H1 (cell line): ENCODE data around the gene PTCH1. TPM values are rescaled to one million over a fixed set of nuclear protein-coding genes. Genes with fewer than 3 reads are reported as not detected.

Source experiments
- EP300 ChIP-seq, 2 experiments: IDR thresholded peaks; 1 replicate in 1 of 2; 2 replicates in 1 of 2; pipeline ENCODE4 v1.6.1; 2011 to 2012; ENCODE audit warnings: low read depth in 2 of 2, low read length in 2 of 2, mild to moderate bottlenecking in 2 of 2, borderline replicate concordance in 1 of 2, inconsistent platforms in 1 of 2, moderate library complexity in 1 of 2
- polyA plus RNA-seq, 7 experiments: library from polyadenylated mRNA; depleted of rRNA in 3 of 7; stranded (reverse) in 5 of 7; unstranded in 2 of 7; fragments of >200 nt in 5 of 7; fragments of 200-250 nt in 2 of 7; gene quantifications; 1 replicate in 5 of 7; 2 replicates in 1 of 7; 4 replicates in 1 of 7; pipeline versions ENCODE4 v1.2.1 to v1.2.3, GENCODE V29; 2011 to 2013; ENCODE audit warnings: missing spikeins in 2 of 7, mixed read lengths in 2 of 7
- total RNA-seq: library from RNA; stranded (reverse); fragmentation: NEBNext Ultra II Directional; extraction: Animal tissue kit (Norgen Biotek cat#: 25700); gene quantifications from 2 replicates; pipeline ENCODE4 v1.2.1, GENCODE V29; 2021

PTCH1 gene
- total and polyA plus RNA-seq, 2 of the 8 experiments (the other 6 are each of a cell fraction or from before 2014, with no cell fraction given): 6.4 to 34.1 TPM

GRCh38 chr9:95499847-95500246, 16.9 kb downstream of the PTCH1 start (continued):
- TF ChIP-seq EP300 (IDR thresholded peaks at IDR 0.05; ENCODE audit: borderline replicate concordance in 1 of 2, low read depth in 2 of 2, low read length in 2 of 2): no peak
